GM23338 (cell line): ENCODE measurements around the gene FRA10AC1.
"Not testable (repeated sequence)": the region's sequence is repeated elsewhere in the genome, so short reads cannot be mapped to it uniquely, and the experiment has no call there.

Experiments
- CREB1 ChIP-seq: fragments of 250-450 bp; sonication (Bioruptor Pico); IDR thresholded peaks from 2 replicates; pipeline ENCODE4 v1.5.0; 2020; ENCODE audit warnings: low read depth, mild to moderate bottlenecking, moderate library complexity
- CTCF ChIP-seq, 2 experiments: fragments of 200-600 bp in 1 of 2; sonication (generic) in 1 of 2; conservative IDR thresholded peaks; 2 replicates each; pipeline versions ENCODE4 v1.5.1 to v1.6.1; 2016 to 2017; ENCODE audit warnings: antibody characterized with exemption in 2 of 2, low read depth in 2 of 2, mild to moderate bottlenecking in 2 of 2, moderate library complexity in 1 of 2
- EZH2 ChIP-seq: fragments of 200-600 bp; sonication (generic); IDR thresholded peaks from one replicate; pipeline ENCODE4 v1.8.0; 2017; ENCODE audit warnings: antibody characterized with exemption, mild to moderate bottlenecking, low read depth; ENCODE audit not compliant: unreplicated experiment
- EZH2phosphoT487 ChIP-seq: fragments of 200-600 bp; sonication (generic); IDR thresholded peaks from one replicate; pipeline ENCODE4 v1.8.1; 2018; ENCODE audit warnings: antibody characterized with exemption; ENCODE audit not compliant: unreplicated experiment
- NANOG ChIP-seq: IDR thresholded peaks from 2 replicates; pipeline ENCODE4 v1.6.1; 2016; ENCODE audit warnings: antibody characterized with exemption, borderline replicate concordance
- POLR2AphosphoS5 ChIP-seq: IDR thresholded peaks from 2 replicates; pipeline ENCODE4 v1.6.1; 2016; ENCODE audit warnings: antibody characterized with exemption, low read depth
- REST ChIP-seq: IDR thresholded peaks from one replicate; pipeline ENCODE4 v1.6.1; 2018; ENCODE audit warnings: antibody characterized with exemption; ENCODE audit not compliant: unreplicated experiment
- TF ChIP-seq, protein P1 (sequence below): IDR thresholded peaks from 2 replicates; pipeline ENCODE4 v1.6.1; 2016; ENCODE audit warnings: antibody characterized with exemption

GRCh38 chr10:93696582-93696981 is 5.8 kb downstream of the FRA10AC1 start:
- not testable (repeated sequence) for TF ChIP-seq CTCF (conservative IDR thresholded peaks at IDR 0.05; ENCODE audit: low read depth in 2 of 2); NANOG; CREB1 (CRISPR knock-in tag); POLR2AphosphoS5; EZH2; REST; EZH2phosphoT487
- TF ChIP-seq, protein P1, sequence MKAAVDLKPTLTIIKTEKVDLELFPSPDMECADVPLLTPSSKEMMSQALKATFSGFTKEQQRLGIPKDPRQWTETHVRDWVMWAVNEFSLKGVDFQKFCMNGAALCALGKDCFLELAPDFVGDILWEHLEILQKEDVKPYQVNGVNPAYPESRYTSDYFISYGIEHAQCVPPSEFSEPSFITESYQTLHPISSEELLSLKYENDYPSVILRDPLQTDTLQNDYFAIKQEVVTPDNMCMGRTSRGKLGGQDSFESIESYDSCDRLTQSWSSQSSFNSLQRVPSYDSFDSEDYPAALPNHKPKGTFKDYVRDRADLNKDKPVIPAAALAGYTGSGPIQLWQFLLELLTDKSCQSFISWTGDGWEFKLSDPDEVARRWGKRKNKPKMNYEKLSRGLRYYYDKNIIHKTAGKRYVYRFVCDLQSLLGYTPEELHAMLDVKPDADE = not testable (repeated sequence)
